Posterior vena cava (tissue), 2 donors: ENCODE results near the gene STXBP6. TPM values are rescaled to one million over a fixed set of nuclear protein-coding genes. Genes with fewer than 3 reads are reported as not detected.
"Not testable (repeated sequence)": the region's sequence is repeated elsewhere in the genome, so short reads cannot be mapped to it uniquely, and the experiment has no call there.

Experiments
- DNase-seq: peaks from one replicate; pipeline ENCODE4 v3.0.0-alpha.2; 2020; ENCODE audit warnings: low spot score
- intact Hi-C, 2 donors: fragments of 100-400 bp; cut with DNase I; formaldehyde crosslinking; loops; one replicate each; pipeline versions ENCODE4 v1.14.1 to v1.14.2; 2022 to 2023
- total RNA-seq, 2 donors: library from RNA; stranded (reverse); fragmentation: NEBNext Ultra II Directional; extraction: Animal tissue kit (Norgen Biotek cat#: 25700); gene quantifications; one replicate each; pipeline ENCODE4 v1.2.1, GENCODE V29; 2021
- donor health status: DM: yes; HTN: yes; CAD: no.
- donor health status: DM: yes; HTN: yes; CAD: no.

Gene STXBP6
- total RNA-seq, 2 donors from 2014 or later, result 8.9 to 14.9 TPM

DNA sequence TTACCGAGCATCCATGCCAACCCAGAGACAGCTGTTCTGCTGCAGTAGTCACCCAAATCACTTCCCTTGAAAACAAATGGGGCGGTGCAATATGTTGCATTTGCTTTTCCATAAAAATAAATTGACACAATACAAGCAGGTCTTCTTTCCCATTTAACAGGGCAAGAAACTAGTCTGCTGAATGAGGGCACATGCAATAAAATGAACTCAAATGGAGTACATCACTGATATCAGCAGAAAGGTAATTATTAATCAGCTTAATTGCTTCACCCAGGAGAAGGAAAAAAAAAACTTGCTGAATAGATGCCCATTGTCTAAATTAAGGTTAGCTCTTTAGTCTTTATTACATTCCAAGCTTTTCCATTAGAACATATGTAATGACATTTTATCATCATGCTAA, 240.8 kb downstream of the STXBP6 start:
- intact Hi-C loops, result loop anchor here (5.0 to 10.0 kb wide), 3 partner anchors 326 to 343 kb away; no protein-coding TSS in a partner anchor

DNA sequence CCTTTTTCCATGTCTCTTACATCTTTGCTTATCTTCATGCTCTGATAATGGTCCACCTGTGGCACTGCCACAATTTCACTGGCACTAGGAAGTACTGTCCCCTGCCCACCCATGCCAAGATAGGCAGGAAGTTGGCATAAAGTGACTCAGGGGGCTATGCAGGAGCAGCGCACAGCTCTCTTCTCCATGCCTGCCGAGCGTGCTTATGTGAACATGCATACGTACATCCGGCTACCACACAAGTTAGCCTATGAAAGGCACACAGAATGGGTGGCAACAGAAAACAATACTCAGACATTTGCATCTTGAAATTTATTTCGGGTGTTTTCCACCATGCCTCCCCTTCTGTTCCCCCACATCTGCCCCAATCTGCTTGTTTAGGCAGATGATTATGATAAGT, 241.5 kb downstream of the STXBP6 start:
- DNase-seq, result no peak
- intact Hi-C loops, result loop anchor here (5.0 to 10.0 kb wide), 3 partner anchors 326 to 344 kb away; no protein-coding TSS in a partner anchor

More for the DNA sequence above, 240.8 kb downstream of the STXBP6 start:
- DNase-seq, result no peak

DNA sequence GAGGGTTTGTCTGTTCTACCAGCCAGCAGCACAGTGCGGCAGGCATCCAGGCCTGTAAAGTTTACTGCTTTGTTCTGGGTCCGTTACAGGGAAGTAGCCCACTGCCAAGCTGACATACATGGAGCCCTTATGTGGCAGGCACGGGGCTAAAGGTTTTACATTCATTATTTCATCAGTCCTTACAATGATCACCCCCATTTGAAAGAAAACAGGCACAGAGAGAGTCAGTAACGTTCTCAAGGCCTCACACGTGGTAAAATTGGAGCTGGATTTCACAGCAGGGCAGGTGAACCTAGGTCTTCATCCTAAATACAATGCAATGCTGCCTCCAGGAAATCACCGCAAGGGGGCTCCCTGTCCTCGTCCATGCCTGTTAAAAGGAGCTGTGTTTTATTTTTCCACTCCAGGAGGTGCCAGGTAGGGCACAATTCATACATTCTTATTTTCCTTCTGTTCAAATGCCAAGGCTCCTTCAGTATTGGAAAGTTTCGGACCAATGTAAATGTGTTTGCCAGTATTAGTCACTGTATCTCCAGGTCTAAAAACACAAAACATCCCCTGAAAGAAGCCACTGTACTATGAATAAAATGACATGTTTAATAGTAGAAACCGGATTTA, 243.8 kb downstream of the STXBP6 start:
- DNase-seq, result peak; percentile 83
- intact Hi-C loops, result loop anchor here (5.0 to 10.0 kb wide), 3 partner anchors 329 to 346 kb away; no protein-coding TSS in a partner anchor

DNA sequence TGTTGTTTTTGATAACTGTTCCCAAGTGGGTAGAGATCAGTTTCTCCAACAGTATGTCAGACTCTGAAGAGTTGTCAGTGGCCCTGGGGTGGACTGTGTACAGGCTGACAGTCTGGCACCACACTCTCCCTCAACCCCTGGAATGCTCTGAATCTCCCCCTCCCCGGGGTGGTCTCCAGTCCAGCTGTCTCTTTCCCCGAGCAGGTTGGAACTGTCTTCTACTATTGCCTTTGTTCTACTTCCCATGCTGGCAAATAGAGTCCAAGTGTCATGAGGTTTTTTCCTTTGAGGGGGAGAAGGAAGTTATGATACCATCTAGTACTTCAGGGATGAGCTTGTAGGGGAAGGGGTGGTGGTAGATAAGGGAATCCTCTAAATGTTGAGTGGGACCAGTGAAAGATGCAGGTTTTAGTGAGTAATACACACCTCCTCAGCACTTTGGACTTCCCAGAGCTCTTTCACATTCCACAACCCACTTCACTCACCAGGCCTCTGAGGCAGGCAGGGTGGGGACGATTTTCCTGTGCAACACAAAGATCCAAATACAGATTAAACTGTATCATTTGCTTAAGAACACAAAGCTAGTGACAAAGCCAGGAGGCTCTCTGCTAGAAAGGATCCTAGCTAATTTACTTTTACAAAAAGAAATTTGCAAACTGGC, 245.3 kb downstream of the STXBP6 start:
- intact Hi-C loops, result loop anchor here (5.0 to 10.0 kb wide), 3 partner anchors 330 to 348 kb away; no protein-coding TSS in a partner anchor
- no peak for DNase-seq

DNA sequence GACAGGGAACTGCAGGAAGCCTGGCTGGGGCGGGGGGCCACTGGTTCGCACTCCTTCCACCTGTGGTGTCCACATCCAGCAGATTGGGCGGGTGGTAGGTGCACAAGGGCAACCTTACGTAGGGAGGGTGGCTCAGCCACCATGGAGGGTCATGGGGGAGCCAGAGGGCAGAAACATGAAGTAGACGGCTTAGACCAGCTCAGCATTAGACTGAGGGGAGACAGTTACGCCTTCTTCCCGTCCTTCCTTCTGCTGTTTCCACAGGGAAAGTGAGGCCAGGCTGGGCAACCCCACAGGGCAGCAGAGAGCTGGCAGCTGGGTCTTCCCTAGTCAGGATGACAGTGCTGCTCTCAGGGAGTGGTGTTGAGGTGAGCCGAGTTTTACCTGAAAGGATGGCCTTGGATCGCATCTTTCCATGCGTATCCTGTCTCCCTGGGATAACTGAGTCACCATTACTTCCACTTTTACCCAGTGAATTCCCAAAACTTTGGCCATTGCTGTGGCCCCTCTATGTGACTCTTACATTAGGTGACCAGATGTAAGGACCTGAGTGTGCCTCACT, 245.9 kb downstream of the STXBP6 start:
- DNase-seq, result no peak
- intact Hi-C loops, result loop anchor here (10.0 kb wide), 2 partner anchors 331 to 341 kb away; no protein-coding TSS in a partner anchor

DNA sequence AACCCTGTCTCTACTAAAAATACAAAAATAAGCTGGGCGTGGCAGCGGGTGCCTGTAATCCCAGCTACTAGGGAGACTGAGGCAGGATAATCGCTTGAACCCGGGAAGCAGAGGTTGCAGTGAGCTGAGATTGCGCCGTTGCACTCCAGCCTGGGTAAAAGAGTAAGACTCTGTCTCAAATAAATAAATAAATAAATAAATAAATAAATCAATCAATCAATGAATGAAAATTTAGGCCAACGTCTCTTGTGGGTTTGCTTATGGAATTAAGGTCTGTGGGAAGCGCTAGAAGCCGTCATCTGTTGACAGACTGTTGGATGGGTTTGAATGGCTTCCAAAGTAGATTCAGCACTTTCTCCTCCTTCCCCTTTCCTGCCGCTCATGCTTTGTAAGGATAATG, 246.5 kb downstream of the STXBP6 start:
- intact Hi-C loops, result loop anchor here (10.0 kb wide), 2 partner anchors 331 to 341 kb away; no protein-coding TSS in a partner anchor
- not testable (repeated sequence) for DNase-seq

DNA sequence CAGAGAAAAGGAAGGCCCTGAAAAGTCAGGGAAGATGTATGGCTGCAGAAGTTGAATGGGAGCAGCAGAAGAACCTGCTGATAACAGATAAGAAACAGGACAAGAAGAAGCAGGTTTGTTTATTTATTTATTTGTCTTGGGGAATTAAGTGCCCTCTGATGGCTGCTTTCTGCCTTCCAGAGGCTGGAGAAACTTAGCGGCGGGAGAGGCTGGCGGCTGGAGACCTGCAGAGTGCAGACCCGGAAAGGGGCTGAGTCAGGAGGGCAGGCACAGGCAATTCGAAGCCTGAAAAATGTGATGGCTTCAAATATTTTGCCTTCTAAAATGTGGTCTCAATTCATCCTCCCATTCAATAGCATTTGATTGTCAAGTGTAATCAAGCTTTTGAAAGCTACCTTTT, 247.7 kb downstream of the STXBP6 start:
- DNase-seq, result no peak

DNA sequence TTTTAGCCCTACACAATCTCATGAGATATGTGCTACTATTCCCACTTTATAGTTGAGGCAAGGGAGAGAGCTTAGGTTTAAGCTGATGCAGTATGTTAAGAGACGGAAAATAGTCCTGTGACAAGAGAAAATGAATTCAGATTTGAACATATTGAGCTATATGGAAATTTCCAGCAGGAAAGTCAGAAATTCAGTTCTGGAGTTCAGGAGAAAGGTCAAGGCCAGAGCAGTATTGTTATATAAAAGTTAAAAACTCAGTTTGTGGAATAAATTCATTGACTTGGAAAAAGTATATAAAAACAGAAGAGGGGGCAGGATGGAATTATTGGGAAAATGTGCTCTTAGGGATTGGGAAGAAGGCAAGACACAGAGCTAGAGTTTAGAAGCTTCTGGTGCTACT, 248.9 kb downstream of the STXBP6 start:
- no peak for DNase-seq
- intact Hi-C loops, result loop anchor here (10.0 kb wide), 2 partner anchors 334 to 344 kb away; no protein-coding TSS in a partner anchor

More for the DNA sequence above, 247.7 kb downstream of the STXBP6 start:
- intact Hi-C loops, result loop anchor here (10.0 kb wide), 2 partner anchors 333 to 343 kb away; no protein-coding TSS in a partner anchor

DNA sequence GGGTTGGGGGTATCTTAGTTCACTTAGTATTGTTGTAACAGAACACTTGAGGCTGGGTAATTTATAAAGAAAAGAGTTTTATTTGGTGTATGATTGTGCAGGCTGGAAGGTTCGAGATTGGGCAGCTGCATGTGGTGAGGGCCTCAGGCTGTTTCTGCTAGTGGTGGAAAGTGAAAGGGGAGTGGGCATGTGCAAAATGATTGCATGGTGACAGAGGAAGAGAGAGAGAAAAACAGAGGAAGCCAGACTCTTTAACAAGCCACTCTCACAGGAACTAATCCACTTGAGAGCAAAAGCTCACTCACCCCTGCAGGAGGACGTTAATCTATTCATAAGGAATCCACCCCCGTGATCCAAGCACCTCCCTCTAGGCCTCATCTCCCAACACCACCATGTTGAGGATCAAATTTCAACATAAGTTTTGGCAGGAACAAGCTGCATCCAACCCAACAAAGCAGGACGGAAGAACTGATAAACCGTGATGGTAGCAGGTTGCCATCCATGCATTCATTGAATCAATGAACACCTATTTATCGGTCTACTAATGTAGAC, 251.0 kb downstream of the STXBP6 start:
- intact Hi-C loops, result no loop called here
- DNase-seq, result no peak

DNA sequence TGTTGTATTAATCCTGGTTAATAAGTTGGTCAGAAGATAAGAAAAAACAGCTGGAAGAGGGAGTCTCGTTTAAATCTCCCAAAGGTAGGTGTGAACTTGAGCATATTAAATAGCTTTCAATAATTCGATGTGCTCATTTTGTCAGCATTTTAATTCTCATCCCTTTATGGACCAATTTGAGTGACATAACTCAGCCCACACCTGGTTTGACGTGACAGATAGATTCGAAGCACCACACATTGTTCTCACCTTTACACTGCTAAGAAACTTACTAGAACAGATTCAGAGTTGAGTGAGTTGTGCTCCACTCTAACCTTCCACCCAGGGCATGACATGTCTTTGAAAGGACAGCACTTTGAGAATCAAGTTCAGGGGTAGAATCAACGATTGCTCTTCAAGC, 254.5 kb downstream of the STXBP6 start:
- no peak for DNase-seq
- intact Hi-C loops, result no loop called here

DNA sequence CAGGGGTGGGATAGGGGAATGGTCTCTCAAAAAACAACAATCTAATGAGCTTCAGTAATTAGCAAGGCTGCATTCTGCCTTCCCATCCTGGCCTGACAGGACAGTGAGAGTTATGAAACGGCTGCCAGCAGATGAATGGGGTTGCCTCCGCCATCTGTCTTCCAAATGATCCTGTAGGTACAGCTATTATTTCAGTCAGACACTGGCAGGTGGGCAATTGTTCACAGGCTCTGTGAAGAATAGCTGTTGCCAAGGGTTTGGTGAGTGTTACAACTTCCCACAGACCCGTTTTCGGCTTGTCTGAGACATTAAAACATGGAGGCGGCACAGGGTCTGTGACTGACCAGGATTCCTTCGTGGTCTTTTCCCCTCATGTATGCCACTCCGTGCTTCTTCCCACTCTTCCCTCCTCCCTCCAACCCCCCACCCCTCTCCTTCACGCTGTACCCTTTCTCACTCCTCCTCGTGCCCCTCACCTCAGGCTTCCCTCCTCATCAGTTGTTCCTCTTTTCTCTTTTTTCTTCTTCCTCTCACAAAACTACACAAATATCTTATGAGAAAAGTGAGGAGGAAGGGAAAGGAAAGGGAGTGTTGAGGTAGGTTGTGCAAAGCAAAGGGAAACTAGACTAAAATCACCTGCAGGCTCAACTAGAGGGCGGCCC, 255.2 kb downstream of the STXBP6 start:
- no peak for DNase-seq
- intact Hi-C loops, result no loop called here

DNA sequence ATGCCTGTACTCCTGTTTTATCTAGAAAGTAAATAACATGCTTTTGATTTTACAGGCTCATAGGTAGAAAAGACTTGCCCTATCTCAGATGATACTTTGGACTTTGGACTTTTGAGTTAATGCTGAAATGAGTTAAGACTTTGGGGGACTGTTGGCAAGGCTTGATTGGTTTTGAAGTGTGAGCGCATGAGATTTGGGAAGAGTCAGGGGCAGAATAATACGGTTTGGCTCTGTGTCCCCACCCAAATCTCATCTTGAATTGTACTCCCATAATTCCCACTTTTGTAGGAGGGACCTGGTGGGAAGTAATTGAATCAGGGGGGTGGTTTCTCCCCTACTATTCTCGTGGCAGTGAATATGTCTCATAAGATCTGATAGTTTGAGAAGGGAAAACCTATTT, 259.8 kb downstream of the STXBP6 start:
- DNase-seq, result no peak
- intact Hi-C loops, result no loop called here

DNA sequence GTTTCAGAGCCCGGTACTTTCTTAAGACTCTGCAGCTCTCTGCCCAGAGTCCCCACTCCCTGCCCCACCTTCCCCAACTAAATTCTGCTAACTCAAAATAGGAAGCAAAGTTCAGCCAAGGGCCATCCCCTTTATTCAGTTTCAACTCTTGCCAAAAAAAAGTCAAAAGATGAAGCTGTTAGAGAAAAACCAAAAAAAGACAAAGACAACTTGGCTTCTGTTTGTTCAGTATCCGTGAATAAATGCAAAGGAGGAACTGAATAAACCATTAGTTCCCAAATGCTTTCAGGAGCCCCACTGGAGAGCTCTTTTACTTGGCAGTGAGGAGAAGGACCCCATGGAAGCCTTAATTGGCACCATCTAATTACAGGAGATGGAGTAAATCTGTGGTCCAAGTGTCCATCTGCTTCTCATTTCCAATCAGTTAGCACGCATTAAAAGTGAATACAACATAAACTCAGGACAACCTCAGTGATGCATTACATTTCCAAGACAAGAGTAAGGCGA, 260.5 kb downstream of the STXBP6 start:
- DNase-seq, result no peak
- intact Hi-C loops, result no loop called here

DNA sequence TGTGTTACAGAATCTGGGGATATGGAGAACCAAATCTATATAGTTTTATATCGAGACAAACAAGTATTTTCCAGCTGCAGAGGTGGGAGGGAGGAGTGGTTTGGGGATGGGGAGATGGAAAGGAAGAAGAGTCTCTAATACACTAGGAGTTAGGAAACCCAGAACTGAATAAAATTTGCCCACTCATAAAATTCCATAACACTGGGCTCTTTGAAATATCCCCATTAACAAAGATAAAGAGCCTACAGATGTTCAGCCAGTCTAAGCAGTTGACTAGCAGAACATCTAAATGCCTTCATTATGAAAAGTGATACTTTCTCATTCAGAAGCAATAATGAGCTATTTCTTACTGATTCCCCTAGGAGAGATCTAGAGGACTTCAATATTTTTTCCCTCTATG, 264.2 kb downstream of the STXBP6 start:
- intact Hi-C loops, result no loop called here
- DNase-seq, result no peak

DNA sequence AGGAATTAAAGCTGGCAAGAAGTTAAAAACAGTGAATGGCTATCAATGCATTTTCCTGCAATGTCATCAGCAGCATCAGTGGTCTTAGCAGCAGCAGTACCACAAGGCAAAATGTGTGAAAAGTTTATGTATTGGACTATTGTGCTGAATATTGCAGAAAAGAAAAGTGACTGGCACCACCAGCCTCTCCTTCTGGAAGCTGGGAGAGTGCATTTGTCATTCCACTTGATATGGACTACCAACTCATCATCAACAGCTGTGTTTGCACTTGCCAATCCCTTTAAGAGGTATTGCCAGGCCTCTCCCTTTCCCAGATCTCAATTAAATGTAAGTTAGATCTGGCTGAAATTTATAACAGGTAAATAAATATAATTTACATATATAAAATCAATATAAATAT, 265.0 kb downstream of the STXBP6 start:
- DNase-seq, result no peak
- intact Hi-C loops, result loop anchor here in 1 of 2 donors (5.0 kb wide), 1 partner anchor 203 kb away; no protein-coding TSS in a partner anchor

DNA sequence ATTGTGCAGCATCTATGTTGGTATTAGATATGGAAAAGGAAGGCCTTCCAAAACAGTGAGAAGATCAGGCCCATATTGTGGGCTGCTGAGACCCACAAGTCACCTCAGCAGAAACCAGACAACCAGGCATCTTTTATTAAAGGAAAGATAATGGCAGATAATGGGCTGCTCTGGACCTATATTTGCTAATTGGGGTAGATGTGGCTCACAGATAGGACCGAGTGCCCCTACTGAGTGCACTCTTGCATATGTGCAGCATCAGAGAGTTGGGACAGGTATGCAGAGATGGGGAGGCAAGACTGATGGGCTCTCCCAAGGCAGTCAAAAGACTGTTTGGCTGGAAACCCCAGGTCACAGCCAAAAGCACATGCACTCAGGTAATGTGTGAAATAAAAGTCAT, 266.2 kb downstream of the STXBP6 start:
- DNase-seq, result no peak
- intact Hi-C loops, result loop anchor here in 1 of 2 donors (5.0 kb wide), 1 partner anchor 201 kb away; no protein-coding TSS in a partner anchor

DNA sequence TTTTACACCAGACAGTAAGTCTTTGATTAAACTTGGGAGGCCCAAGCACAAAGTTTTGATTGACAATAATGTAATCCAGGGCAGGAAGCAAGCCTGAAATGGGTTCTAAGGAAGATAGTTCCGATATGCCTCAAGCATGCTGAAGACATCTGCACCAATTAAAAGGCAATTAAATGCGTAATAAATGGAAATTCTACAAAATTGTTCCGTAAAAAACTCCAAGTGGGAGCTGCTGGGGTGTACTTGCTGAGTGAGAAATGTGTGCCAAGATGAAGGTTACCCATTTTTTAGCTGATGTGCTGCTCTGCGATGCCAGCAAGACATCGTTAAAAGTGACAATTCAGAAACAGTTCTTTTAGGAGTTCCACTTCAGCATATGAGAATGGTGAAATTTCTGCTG, 269.7 kb downstream of the STXBP6 start:
- DNase-seq, result no peak
- intact Hi-C loops, result loop anchor here in 1 of 2 donors (5.0 kb wide), 1 partner anchor 198 kb away; no protein-coding TSS in a partner anchor

DNA sequence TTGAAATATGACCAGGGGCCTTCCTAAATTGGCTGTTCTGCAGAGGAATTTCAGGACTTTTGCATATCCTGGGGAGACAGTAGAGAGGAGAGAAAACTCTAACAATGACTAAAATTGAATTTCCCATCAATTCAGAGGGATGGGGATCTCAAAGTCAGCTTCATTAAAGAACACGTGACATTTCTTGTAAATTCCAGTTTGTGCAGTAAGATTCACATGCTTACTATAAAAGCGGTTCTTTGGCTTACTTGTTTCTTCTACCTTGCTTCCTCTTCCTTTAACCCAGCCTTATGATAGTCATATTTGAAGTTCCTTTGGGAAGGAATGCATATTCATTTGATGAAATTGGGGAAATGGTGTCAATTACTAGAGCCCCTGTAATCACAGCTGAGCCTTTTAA, 272.3 kb downstream of the STXBP6 start:
- intact Hi-C loops, result no loop called here
- no peak for DNase-seq

DNA sequence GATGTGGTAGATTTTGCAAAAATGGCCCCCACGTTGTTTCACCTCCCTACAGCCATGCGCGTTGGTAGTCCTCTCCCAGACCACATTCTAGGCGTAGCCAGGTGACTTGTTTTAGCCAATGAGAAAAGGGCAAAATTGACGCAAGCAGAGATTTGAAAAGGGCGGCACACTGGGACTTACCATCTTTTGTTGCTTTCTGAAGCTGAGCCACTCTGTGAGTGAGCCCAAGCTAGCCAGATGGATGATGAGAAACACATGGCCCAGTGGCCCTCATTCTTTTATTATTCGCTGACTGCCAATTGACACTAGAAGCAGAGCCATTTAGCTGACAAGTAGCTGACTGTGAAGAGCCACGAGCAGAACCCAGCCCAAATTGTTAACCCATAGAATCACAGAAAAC, 274.0 kb downstream of the STXBP6 start:
- intact Hi-C loops, result no loop called here
- no peak for DNase-seq
